Effector CD4-positive, alpha-beta T cell (primary cell): ENCODE results near the gene PTPRG.
A peak's percentile ranks its signal among the peaks of the same experiment; 100 is the strongest.

Source experiments
- DNase-seq: peaks from one replicate; pipeline ENCODE4 v3.0.0-alpha.2; 2020

The PTPRG gene

DNA sequence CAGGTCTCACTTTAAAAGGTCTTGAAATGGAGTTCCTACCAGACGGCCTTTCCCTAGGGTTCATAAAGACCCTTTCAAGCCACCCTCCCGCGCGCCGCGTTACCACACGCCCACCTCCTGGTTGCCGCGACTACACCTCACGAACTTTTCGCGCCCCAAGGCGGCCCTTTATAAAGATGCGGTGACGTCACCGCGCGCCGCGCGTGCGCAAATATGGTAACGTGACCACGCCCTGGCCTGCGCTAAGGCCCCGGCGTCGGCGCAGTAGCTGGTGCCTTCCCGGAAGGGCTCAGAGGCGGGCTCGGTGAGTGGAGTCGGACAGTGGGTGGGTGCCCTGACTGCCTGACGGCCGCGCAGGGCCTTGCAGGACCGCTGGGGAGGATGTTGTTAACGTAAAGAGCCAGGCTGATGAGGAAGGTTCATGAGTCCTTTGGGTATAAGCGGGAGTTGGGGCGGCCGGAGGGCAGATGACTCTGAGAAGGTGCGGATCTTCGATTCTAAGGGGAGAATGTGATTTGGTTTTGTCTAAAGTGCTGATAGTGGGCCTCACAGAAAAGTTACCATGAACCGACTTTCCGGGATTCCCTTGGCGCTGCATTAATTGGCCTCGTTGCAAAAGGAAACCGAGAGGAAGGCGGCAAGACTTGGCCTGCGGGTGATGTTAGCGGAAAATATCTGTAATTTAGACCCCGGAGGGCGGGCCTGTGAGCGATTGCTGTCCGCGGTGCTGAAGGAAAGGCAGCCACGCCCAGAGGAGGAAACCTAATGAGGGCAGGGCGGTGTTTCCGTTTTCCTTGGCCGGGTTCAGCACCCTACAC lies 757.6 kb downstream of the PTPRG start:
- peak; percentile 40 for DNase-seq

DNA sequence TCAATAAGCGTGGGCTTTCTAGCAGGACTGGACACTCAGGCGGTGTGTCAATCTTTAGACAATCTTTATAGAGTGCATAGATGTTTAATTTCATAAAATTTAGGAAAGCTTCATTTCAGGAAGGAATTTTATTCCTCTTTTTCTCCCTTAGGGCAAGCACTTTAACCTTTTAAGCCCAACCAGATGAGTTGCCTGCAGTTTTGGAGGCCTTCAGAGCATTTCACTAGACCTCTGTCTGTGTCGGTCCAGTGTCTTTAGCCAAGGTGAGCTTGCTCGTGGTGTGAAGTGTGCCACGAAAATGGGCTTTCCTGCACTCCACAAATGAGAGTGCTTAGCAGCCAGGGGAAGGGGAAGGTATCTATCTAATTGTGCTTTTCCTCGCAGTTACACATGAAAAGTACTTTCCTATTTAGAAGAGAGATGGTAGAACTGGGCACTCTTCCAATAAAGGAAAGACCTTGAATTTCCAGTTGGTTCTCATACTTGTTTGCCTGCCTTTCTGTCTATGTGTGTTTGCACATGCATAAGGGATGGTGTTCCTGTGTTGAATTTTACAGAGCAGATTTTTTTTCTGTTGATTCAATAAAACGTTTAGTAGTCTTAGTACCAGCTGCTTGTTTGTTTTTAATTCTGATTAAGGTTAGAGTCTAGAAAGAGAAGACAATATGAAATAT lies 758.3 kb downstream of the PTPRG start:
- DNase-seq: no peak

- no peak for DNase-seq
These were observed 761.9 kb downstream of the PTPRG start for GRCh38 chr3:62323241-62323640.

DNA sequence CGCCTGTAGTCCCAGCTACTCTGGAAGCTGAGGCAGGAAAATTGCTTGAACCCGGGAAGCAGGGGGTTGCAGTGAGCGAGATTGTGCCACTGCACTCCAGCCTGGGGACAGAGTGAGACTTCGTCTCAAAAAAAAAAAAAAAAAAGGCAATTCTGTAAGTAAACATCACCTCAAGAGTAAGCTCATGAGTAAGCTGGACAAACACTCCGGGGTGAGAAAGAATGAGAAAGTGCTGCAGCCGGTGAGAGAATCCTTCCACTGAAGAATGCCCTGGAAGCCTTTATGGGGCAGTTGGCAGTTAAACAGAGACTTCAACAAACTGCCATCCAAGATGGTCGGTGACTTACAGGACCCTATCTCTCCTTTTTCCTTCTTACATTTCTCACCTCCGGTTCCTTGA lies 764.5 kb downstream of the PTPRG start:
- no peak for DNase-seq

GRCh38 chr3:62329971-62330370 lies 768.6 kb downstream of the PTPRG start:
- no peak for DNase-seq

DNA sequence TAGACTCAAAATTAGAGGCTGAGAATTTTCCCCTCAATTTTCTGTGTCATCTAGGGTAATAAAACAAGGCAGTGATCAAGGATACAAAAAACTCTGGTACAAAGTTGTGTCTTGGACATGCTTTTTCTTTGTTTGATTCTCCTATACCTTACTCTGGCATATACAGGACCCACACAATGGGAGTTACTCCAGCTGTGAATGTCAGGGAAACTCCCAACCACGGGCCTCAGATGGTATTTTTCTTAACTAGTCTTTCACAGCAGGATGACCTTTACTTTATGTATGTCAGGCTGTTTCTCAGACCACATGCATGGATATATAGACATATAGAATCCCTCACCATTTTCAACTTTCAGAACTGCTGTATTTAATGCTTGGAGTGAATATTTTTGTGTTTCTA lies 770.6 kb downstream of the PTPRG start:
- DNase-seq: no peak

DNA sequence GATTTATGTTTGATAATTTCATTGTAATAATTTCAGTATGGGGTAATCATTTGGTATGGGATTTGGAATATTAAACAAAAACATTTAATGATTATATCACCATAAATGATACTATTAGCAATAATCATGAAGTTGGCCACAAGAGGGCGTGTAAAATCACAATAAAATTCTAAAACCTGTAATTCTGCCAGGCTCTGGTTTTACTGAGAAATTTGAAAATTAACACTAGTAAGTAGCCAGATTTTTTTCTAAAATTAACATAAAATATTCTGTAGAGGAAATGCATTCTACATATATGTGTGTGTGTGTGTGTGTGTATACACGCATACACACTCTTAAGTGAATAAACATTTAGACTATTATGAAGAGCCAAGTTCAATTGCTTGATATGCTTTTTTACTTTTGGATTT lies 771.5 kb downstream of the PTPRG start:
- no peak for DNase-seq

- no peak for DNase-seq
These were observed 773.8 kb downstream of the PTPRG start for GRCh38 chr3:62335196-62335595.

GRCh38 chr3:62343755-62344154 lies 782.4 kb downstream of the PTPRG start:
- DNase-seq: no peak
